Measurements from ENCODE around the gene TGDS.

Gene TGDS

DNA sequence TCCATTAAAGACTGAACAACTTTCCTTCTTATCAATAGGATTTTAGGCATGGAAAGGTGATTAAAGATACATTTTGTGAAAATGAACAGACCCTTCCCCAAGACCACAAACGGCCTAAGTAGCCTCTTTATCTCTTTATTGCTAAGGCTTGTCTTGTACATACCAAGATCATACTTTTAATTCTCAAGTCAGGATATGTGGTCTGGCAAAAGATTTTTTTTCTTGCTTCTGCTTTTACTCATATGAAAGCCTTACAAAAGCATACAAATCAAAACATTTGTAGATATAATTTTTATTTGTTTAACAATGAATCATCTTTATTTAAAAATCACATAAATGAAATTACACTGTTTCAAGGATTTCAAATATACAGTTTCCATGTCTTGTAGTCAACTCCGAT lies 35.8 kb downstream of the TGDS start:
- TF ChIP-seq POLR2AphosphoS5 (IDR thresholded peaks at IDR 0.05; ENCODE audit: low read depth): no peak
- TF ChIP-seq GABPA (IDR thresholded peaks at IDR 0.05; ENCODE audit: low read depth): no peak
- no peak for TF ChIP-seq SPI1 (IDR thresholded peaks at IDR 0.05; ENCODE audit: borderline replicate concordance, low read depth)
- TF ChIP-seq, protein P1, sequence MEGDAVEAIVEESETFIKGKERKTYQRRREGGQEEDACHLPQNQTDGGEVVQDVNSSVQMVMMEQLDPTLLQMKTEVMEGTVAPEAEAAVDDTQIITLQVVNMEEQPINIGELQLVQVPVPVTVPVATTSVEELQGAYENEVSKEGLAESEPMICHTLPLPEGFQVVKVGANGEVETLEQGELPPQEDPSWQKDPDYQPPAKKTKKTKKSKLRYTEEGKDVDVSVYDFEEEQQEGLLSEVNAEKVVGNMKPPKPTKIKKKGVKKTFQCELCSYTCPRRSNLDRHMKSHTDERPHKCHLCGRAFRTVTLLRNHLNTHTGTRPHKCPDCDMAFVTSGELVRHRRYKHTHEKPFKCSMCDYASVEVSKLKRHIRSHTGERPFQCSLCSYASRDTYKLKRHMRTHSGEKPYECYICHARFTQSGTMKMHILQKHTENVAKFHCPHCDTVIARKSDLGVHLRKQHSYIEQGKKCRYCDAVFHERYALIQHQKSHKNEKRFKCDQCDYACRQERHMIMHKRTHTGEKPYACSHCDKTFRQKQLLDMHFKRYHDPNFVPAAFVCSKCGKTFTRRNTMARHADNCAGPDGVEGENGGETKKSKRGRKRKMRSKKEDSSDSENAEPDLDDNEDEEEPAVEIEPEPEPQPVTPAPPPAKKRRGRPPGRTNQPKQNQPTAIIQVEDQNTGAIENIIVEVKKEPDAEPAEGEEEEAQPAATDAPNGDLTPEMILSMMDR (IDR thresholded peaks at IDR 0.05; ENCODE audit: insufficient read depth, low read length): no peak
- TF ChIP-seq, protein P2, sequence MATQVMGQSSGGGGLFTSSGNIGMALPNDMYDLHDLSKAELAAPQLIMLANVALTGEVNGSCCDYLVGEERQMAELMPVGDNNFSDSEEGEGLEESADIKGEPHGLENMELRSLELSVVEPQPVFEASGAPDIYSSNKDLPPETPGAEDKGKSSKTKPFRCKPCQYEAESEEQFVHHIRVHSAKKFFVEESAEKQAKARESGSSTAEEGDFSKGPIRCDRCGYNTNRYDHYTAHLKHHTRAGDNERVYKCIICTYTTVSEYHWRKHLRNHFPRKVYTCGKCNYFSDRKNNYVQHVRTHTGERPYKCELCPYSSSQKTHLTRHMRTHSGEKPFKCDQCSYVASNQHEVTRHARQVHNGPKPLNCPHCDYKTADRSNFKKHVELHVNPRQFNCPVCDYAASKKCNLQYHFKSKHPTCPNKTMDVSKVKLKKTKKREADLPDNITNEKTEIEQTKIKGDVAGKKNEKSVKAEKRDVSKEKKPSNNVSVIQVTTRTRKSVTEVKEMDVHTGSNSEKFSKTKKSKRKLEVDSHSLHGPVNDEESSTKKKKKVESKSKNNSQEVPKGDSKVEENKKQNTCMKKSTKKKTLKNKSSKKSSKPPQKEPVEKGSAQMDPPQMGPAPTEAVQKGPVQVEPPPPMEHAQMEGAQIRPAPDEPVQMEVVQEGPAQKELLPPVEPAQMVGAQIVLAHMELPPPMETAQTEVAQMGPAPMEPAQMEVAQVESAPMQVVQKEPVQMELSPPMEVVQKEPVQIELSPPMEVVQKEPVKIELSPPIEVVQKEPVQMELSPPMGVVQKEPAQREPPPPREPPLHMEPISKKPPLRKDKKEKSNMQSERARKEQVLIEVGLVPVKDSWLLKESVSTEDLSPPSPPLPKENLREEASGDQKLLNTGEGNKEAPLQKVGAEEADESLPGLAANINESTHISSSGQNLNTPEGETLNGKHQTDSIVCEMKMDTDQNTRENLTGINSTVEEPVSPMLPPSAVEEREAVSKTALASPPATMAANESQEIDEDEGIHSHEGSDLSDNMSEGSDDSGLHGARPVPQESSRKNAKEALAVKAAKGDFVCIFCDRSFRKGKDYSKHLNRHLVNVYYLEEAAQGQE (IDR thresholded peaks at IDR 0.05; ENCODE audit: insufficient replicate concordance, low read depth): no peak
- Histone ChIP-seq H3K4me3 (replicated peaks; ENCODE audit: insufficient read depth, low read length) (no peak overlapping the region), H3K27me3 (ENCODE audit: insufficient read depth, poor library complexity, severe bottlenecking) (no peaks in the 10 kb centered on the region), H3K27ac (replicated peaks) (no peak overlapping the region)
- no peak for DNase-seq (ENCODE audit: low read depth in 1 of 2, low spot score in 1 of 2)

DNA sequence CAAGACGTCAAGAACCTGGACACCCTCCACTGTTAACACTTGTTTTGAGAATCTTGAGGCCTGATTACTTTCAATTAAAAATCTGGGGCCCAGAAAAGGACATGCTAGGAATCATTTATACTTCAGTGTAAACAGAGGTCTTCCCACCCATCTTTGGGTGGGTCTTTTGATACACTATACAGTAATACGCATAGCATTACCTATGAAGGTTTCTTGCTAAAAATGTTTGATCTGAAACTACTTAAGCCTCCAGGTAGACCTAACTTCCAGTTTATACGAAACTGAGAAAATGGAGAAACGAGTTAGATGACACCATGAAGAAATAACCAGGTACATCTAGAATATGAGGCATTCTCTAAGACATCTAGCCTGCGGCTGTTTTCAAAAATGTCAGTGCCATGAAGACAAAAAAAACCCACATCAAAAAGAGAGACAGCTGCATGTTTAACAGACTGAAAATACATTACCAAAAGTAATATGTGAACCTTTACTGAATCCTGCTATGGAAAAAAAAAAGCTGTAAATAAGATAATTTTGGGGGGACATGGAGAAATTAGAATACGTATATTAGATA lies 36.6 kb downstream of the TGDS start:
- TF ChIP-seq, protein P1 (IDR thresholded peaks at IDR 0.05; ENCODE audit: insufficient read depth, low read length): no peak
- TF ChIP-seq SPI1 (IDR thresholded peaks at IDR 0.05; ENCODE audit: borderline replicate concordance, low read depth) (no peak), POLR2AphosphoS5 (IDR thresholded peaks at IDR 0.05; ENCODE audit: low read depth) (no peak), GABPA (IDR thresholded peaks at IDR 0.05; ENCODE audit: low read depth) (no peak)
- TF ChIP-seq, protein P2 (IDR thresholded peaks at IDR 0.05; ENCODE audit: insufficient replicate concordance, low read depth): no peak
- no peak overlapping the region for H3K27ac ChIP-seq (replicated peaks)
- no peak overlapping the region for H3K4me3 ChIP-seq (replicated peaks; ENCODE audit: insufficient read depth, low read length)
- no peak for DNase-seq (ENCODE audit: low read depth in 1 of 2, low spot score in 1 of 2)
- H3K27me3 ChIP-seq (ENCODE audit: insufficient read depth, poor library complexity, severe bottlenecking): no peaks in the 10 kb centered on the region

DNA sequence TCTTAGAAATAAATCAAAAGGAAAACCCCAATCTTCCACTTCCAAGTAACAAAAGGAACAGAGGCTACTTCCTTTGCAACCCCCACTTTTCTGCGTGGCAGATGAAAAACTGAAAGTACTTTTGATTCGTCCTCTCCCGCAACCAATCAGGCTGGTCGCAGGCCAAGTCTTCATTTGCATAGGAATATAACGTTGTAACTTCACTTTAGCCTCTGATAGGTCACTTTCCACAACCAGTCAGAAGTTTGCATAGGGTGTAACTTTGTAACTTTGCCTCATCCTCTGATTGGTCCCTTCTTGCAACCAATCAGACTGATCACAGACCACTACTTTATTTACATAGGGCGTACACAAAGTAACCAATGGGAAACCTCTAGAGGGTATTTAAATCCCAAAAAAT lies 37.2 kb downstream of the TGDS start:
- no peaks in the 10 kb centered on the region for H3K27me3 ChIP-seq (ENCODE audit: insufficient read depth, poor library complexity, severe bottlenecking)
- DNase-seq (ENCODE audit: low read depth in 1 of 2, low spot score in 1 of 2): no peak
- H3K27ac ChIP-seq (replicated peaks): no peak overlapping the region
- TF ChIP-seq GABPA (IDR thresholded peaks at IDR 0.05; ENCODE audit: low read depth) (no peak), SPI1 (IDR thresholded peaks at IDR 0.05; ENCODE audit: borderline replicate concordance, low read depth) (no peak), POLR2AphosphoS5 (IDR thresholded peaks at IDR 0.05; ENCODE audit: low read depth) (no peak)
- TF ChIP-seq, protein P2 (IDR thresholded peaks at IDR 0.05; ENCODE audit: insufficient replicate concordance, low read depth): no peak
- TF ChIP-seq, protein P1 (IDR thresholded peaks at IDR 0.05; ENCODE audit: insufficient read depth, low read length): no peak
- no peak overlapping the region for H3K4me3 ChIP-seq (replicated peaks; ENCODE audit: insufficient read depth, low read length)
